OCI-LY7 (cell line): ENCODE data around the gene BIVM. TPM values are rescaled to one million over a fixed set of nuclear protein-coding genes. Genes with fewer than 3 reads are reported as not detected.

Source experiments
- BruUV-seq: library from RNA; stranded (reverse); fragments of 400-500 nt; replicated peaks from 2 replicates; lab custom pipeline; 2021; lab: Mats Ljungman, UMichigan
- CTCF ChIA-PET: fragments of 300-600 bp; sonication (Branson Sonifier 250); formaldehyde crosslinking; loops from one replicate; lab custom pipeline; 2022; ENCODE audit warnings: antibody characterized with exemption; ENCODE audit not compliant: unreplicated experiment; lab: Charles Lee
- POLR2A ChIA-PET: fragments of 300-600 bp; sonication (Branson Sonifier 250); formaldehyde crosslinking; loops from one replicate; lab custom pipeline; 2022; ENCODE audit warnings: antibody characterized with exemption; lab: Charles Lee
- DNase-seq: peaks from one replicate; pipeline ENCODE4 v3.0.0-alpha.2; 2015; ENCODE audit warnings: low spot score
- H2AFZ ChIP-seq: fragments of 200-600 bp; sonication (generic), shearing (Covaris generic); 2 replicates; pipeline ENCODE4 v1.6.1; 2014; ENCODE audit warnings: mild to moderate bottlenecking, antibody characterized with exemption, low read length, moderate library complexity
- H3K27ac ChIP-seq: fragments of 200-600 bp; sonication (generic); 2 replicates; pipeline ENCODE4 v1.5.1; 2014; ENCODE audit warnings: mixed run types, low read depth, mild to moderate bottlenecking, moderate library complexity, low read length, inconsistent platforms; ENCODE audit not compliant: poor library complexity, severe bottlenecking
- H3K36me3 ChIP-seq: fragments of 200-600 bp; sonication (generic); 2 replicates; pipeline ENCODE4 v1.6.1; 2014; ENCODE audit warnings: mild to moderate bottlenecking, antibody characterized with exemption, low read length, moderate library complexity, mixed read lengths; ENCODE audit not compliant: insufficient read depth
- H3K4me1 ChIP-seq: fragments of 200-600 bp; sonication (generic); 2 replicates; pipeline ENCODE4 v1.5.1; 2014; ENCODE audit warnings: mild to moderate bottlenecking, low read length; ENCODE audit not compliant: insufficient read depth, poor library complexity, severe bottlenecking
- H3K4me2 ChIP-seq: fragments of 200-600 bp; sonication (generic); 2 replicates; pipeline ENCODE4 v1.6.1; 2014; ENCODE audit warnings: mild to moderate bottlenecking, low read length
- H3K4me3 ChIP-seq: fragments of 200-600 bp; sonication (generic); 2 replicates; pipeline ENCODE4 v1.5.1; 2014; ENCODE audit warnings: mild to moderate bottlenecking, low read depth, low read length; ENCODE audit not compliant: poor library complexity, severe bottlenecking
- H3K79me2 ChIP-seq: fragments of 200-600 bp; sonication (generic); 2 replicates; pipeline ENCODE4 v1.6.1; 2016; ENCODE audit warnings: low read depth, mild to moderate bottlenecking, low read length, moderate library complexity, mixed read lengths; ENCODE audit not compliant: insufficient read depth
- H3K9me2 ChIP-seq: fragments of 200-600 bp; sonication (generic); 2 replicates; pipeline ENCODE4 v1.6.1; 2016; ENCODE audit warnings: mild to moderate bottlenecking, low read length, mixed read lengths; ENCODE audit not compliant: insufficient read depth
- H3K9me3 ChIP-seq: fragments of 200-600 bp; sonication (generic); 2 replicates; pipeline ENCODE4 v1.6.1; 2014; ENCODE audit warnings: mild to moderate bottlenecking, mixed run types, low read length, mixed read lengths
- H4K20me1 ChIP-seq: fragments of 200-600 bp; sonication (generic); 2 replicates; pipeline ENCODE4 v1.6.1; 2014; ENCODE audit warnings: mild to moderate bottlenecking, antibody characterized with exemption, low read length, moderate library complexity, mixed read lengths; ENCODE audit not compliant: insufficient read depth
- EZH2phosphoT487 ChIP-seq: fragments of 200-600 bp; sonication (generic); IDR thresholded peaks from 2 replicates; pipeline ENCODE4 v1.6.1; 2018; ENCODE audit warnings: low read depth, borderline replicate concordance, mild to moderate bottlenecking, mixed run types, antibody characterized with exemption, low read length, moderate library complexity, mixed read lengths
- intact Hi-C: fragments of 100-400 bp; cut with micrococcal nuclease; formaldehyde crosslinking; loops from one replicate; pipeline ENCODE4 v1.10.0; 2022; ENCODE audit not compliant: unreplicated experiment
- total RNA-seq, 2 experiments: library from RNA; depleted of rRNA in 1 of 2; stranded (reverse); fragments of >200 nt in 1 of 2; shearing (Covaris generic) in 1 of 2; gene quantifications; 2 replicates each; pipeline ENCODE4 v1.2.3, GENCODE V29; 2014 to 2022
- TF ChIP-seq, protein P1 (sequence below): fragments of 200-600 bp; sonication (generic); conservative IDR thresholded peaks from 2 replicates; pipeline ENCODE4 v1.5.1; 2014; ENCODE audit warnings: mild to moderate bottlenecking, antibody characterized with exemption, low read length, moderate library complexity, mixed read lengths

BIVM gene
- total RNA-seq, 2 experiments from 2014 or later: not detected

DNA sequence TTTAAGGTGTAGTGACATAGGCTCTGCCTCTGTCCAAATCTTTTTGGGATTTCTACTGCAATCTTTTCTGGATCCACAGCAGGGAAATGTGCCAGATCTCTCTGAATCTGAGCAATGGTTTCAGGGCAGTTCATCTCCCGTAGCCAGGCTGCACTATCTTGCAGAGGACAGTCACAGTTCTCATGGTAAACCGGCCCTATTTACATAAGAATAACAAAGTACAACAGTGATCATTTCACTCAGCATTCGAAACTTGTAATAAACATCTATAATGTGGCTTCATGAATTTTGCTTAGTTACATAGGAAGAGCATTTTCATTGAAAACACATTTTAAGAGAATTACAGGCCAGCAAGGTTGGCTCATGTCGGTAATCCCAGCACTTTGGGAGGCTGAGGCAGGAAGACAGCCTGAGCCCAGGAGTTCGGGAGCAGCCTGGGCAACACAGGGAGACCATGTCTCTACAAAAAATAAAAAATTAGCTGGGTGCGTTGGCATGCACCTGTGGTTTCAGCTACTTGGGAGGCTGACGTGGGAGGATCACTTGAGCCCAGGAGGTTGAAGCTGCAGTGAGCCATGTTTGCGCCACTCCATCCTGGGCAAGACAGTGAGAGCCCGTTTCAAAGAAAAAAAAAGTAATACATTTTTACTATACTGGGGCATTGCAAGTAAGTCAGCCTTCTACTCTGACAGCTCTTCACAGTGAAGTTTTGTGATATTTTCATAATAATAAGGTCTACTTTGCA, 5.1 kb upstream of the BIVM start:
- ChIA-PET CTCF (no interaction called here), POLR2A (no interaction called here)
- H2AFZ ChIP-seq: no peak overlapping the region
- no peaks in the 10 kb centered on the region for H4K20me1 ChIP-seq
- no peaks in the 10 kb centered on the region for H3K9me2 ChIP-seq
- H3K79me2 ChIP-seq: no peaks in the 10 kb centered on the region
- intact Hi-C loops: no loop called here
- no TSS peak for BruUV-seq
- no peaks in the 10 kb centered on the region for H3K36me3 ChIP-seq
- DNase-seq: no peak
- no peak overlapping the region for H3K4me2 ChIP-seq
- H3K4me3 ChIP-seq: no peak overlapping the region
- H3K9me3 ChIP-seq: no peaks in the 10 kb centered on the region
- no peaks in the 10 kb centered on the region for H3K4me1 ChIP-seq
- TF ChIP-seq EZH2phosphoT487: no peak
- TF ChIP-seq, protein P1, sequence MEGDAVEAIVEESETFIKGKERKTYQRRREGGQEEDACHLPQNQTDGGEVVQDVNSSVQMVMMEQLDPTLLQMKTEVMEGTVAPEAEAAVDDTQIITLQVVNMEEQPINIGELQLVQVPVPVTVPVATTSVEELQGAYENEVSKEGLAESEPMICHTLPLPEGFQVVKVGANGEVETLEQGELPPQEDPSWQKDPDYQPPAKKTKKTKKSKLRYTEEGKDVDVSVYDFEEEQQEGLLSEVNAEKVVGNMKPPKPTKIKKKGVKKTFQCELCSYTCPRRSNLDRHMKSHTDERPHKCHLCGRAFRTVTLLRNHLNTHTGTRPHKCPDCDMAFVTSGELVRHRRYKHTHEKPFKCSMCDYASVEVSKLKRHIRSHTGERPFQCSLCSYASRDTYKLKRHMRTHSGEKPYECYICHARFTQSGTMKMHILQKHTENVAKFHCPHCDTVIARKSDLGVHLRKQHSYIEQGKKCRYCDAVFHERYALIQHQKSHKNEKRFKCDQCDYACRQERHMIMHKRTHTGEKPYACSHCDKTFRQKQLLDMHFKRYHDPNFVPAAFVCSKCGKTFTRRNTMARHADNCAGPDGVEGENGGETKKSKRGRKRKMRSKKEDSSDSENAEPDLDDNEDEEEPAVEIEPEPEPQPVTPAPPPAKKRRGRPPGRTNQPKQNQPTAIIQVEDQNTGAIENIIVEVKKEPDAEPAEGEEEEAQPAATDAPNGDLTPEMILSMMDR: no peak
- no peak overlapping the region for H3K27ac ChIP-seq

DNA sequence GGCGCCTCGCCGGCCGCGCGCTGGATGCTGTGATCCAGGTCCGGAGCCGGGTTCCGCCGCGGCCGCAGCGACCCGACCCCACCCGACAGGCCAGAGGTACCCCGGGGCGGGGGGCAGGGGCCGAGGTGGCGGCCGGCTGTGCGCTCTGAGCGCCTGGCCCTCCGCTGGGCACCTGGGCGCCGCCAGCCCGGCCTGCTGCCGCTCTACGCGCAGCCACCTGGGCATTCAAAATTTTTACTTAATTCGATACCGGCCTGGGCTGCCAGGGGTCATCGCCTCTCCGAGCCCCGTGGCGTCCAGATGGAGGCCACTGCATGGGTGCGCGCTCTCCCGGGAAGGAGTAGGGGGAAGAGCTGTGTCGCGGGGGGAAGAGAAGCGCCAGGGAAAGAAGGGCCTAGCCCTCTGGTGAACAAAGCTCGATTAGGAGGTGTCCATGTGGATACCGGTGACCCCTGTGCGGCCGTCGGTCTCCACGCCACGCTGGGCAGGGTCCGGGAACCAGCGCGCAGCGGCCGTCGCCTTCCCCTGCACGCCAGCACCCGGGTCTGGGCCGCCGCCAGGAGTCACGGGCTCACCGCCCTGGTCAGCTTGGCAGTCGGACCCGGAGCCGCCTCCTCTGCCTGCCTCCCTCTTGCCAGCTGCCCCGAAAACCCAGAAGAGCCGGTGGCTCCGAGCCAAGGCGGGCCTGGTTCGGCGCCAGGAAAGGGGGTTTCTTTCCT, 666 bp downstream of the BIVM start:
- intact Hi-C loops: no loop called here
- no peak overlapping the region for H3K27ac ChIP-seq
- no peaks in the 10 kb centered on the region for H4K20me1 ChIP-seq
- H3K36me3 ChIP-seq: no peaks in the 10 kb centered on the region
- TF ChIP-seq EZH2phosphoT487: no peak
- TF ChIP-seq, protein P1: no peak
- no peak overlapping the region for H3K4me3 ChIP-seq
- no peaks in the 10 kb centered on the region for H3K9me2 ChIP-seq
- BruUV-seq: no TSS peak
- no peak overlapping the region for H2AFZ ChIP-seq
- no peak for DNase-seq
- H3K79me2 ChIP-seq: no peaks in the 10 kb centered on the region
- POLR2A ChIA-PET: no interaction called here
- CTCF ChIA-PET: no interaction called here
- no peaks in the 10 kb centered on the region for H3K4me1 ChIP-seq
- H3K4me2 ChIP-seq: no peak overlapping the region
- no peaks in the 10 kb centered on the region for H3K9me3 ChIP-seq
